Skeletal muscle satellite cell (primary cell): Measurements from ENCODE around the gene OR10G6.

ENCODE experiments used
- H3K27me3 ChIP-seq: 2 replicates; pipeline ENCODE4 v1.7.0; 2013; ENCODE audit warnings: low read length; ENCODE audit not compliant: control insufficient read depth, insufficient read depth
- H3K36me3 ChIP-seq: 2 replicates; pipeline ENCODE4 v1.7.0; 2013; ENCODE audit warnings: mild to moderate bottlenecking, control low read depth, low read length; ENCODE audit not compliant: insufficient read depth
- H3K4me1 ChIP-seq: 2 replicates; pipeline ENCODE4 v1.7.0; 2013; ENCODE audit warnings: low read length; ENCODE audit not compliant: control insufficient read depth, insufficient read depth
- H3K4me2 ChIP-seq: 2 replicates; pipeline ENCODE4 v1.7.0; 2013; ENCODE audit warnings: mild to moderate bottlenecking, low read length
- H3K4me3 ChIP-seq: 2 replicates; pipeline ENCODE4 v1.7.0; 2013; ENCODE audit warnings: low read length
- H3K9ac ChIP-seq: 2 replicates; pipeline ENCODE4 v1.7.0; 2013; ENCODE audit warnings: mild to moderate bottlenecking, low read depth, low read length, moderate library complexity
- H3K9me3 ChIP-seq: replicated peaks from 2 replicates; pipeline ENCODE4 v1.7.0; 2013; ENCODE audit warnings: mild to moderate bottlenecking, control low read depth, low read length

The OR10G6 gene

DNA sequence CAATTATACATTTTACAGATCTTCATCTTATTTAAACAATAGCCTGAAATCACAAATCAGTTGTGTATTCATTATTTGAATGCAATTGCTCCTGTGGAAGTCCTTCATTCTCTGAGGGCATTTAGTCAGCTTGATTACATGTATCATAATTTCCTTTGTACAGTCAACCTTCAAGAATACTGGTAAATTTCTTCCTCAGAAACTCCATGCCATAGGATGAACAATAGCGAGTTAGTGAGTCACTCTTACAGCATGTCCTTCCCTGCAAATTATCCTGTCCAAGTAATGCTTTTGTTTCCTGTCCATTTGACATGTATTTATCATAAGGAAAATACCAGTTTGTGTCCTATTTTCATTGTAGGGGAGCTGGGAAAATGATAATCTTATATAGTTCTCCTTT, 21.1 kb downstream of the OR10G6 start:
- H3K9ac ChIP-seq: no peak overlapping the region
- H3K4me2 ChIP-seq: peak overlapping the region; percentile 17
- H3K4me3 ChIP-seq: no peak overlapping the region
- no peaks in the 10 kb centered on the region for H3K27me3 ChIP-seq
- H3K4me1 ChIP-seq: peaks cover 20% of the 10 kb centered on the region
- no peaks in the 10 kb centered on the region for H3K36me3 ChIP-seq
- no peaks in the 10 kb centered on the region for H3K9me3 ChIP-seq

DNA sequence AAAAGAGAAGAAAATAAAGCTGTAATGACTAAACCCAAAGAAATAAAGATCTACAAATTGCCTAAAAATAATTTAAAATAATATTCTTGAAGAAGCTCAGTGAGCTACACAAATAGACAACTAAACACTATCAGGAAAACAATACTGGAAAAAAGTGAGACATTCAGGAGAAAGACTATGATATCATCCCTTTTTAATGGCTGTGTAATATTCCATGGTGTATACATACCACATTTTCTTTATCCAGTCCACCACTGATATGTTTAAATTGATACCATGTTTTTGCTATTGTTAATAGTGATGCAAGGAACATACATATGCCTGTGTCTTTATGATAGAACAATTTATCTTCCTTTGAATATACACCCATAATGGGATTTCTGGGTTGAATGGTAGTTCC, 38.2 kb downstream of the OR10G6 start:
- Histone ChIP-seq H3K27me3 (no peaks in the 10 kb centered on the region), H3K9ac (no peak overlapping the region), H3K4me2 (no peak overlapping the region), H3K4me1 (no peaks in the 10 kb centered on the region), H3K4me3 (no peak overlapping the region), H3K9me3 (no peaks in the 10 kb centered on the region), H3K36me3 (no peaks in the 10 kb centered on the region)

DNA sequence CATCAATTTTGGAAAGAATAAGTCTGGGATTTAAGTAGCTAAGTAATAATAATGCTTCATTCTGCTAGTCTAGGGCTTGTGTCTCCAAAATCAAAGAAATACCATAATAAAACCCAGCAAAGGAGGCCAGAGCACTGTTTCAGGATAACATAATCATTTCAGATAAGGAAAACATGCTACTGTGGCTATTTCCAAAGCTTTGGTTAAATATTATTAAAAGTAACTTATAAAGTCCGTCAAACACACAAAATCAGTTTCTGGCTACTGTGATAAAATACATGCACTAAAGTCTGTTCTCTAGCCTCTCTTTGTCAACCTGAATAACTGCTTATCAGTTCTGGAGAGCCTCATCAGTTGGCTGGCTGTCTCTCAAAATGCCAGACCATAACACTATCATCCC, 49.8 kb downstream of the OR10G6 start:
- no peak overlapping the region for H3K4me3 ChIP-seq
- H3K27me3 ChIP-seq: no peaks in the 10 kb centered on the region
- H3K4me2 ChIP-seq: no peak overlapping the region
- H3K4me1 ChIP-seq: no peaks in the 10 kb centered on the region
- H3K9me3 ChIP-seq: no peaks in the 10 kb centered on the region
- H3K36me3 ChIP-seq: no peaks in the 10 kb centered on the region
- H3K9ac ChIP-seq: no peak overlapping the region
